Fibroblast of the conjunctiva (primary cell): ENCODE measurements around the gene P2RX5.
"Not testable (repeated sequence)": the region's sequence is repeated elsewhere in the genome, so short reads cannot be mapped to it uniquely, and the experiment has no call there.

Source experiments
- DNase-seq: peaks from one replicate; pipeline ENCODE4 v3.0.0-alpha.2; 2010; ENCODE audit warnings: low read depth

The P2RX5 gene

GRCh38 chr17:3695723-3696411 is at the start of gene P2RX5:
P2RX5 (minus strand) TSS chr17:3696155; CDS start chr17:3696005, 150 bp downstream.
- DNase-seq = no peak

GRCh38 chr17:3745071-3745470 is 49.1 kb upstream of the P2RX5 start:
- DNase-seq = no peak

GRCh38 chr17:3744014-3744413 is 48.1 kb upstream of the P2RX5 start:
- DNase-seq = no peak

GRCh38 chr17:3740611-3741073 is 44.7 kb upstream of the P2RX5 start:
- no peak for DNase-seq

- no peak for DNase-seq
Observed at GRCh38 chr17:3739422-3740124, 43.6 kb upstream of the P2RX5 start.

- DNase-seq = no peak
Observed at GRCh38 chr17:3738562-3739295, 42.8 kb upstream of the P2RX5 start.

GRCh38 chr17:3735515-3735914 is 39.6 kb upstream of the P2RX5 start:
- no peak for DNase-seq

GRCh38 chr17:3734911-3735276 is 38.9 kb upstream of the P2RX5 start:
- DNase-seq = not testable (repeated sequence)

- DNase-seq = no peak
Observed at GRCh38 chr17:3732210-3732621, 36.3 kb upstream of the P2RX5 start.

- DNase-seq = no peak
Observed at GRCh38 chr17:3730881-3731429, 35.0 kb upstream of the P2RX5 start.

- DNase-seq = no peak
Observed at GRCh38 chr17:3729881-3730280, 33.9 kb upstream of the P2RX5 start.

GRCh38 chr17:3728099-3728498 is 32.1 kb upstream of the P2RX5 start:
- not testable (repeated sequence) for DNase-seq

- no peak for DNase-seq
Observed at GRCh38 chr17:3727041-3727440, 31.1 kb upstream of the P2RX5 start.

GRCh38 chr17:3724378-3725077 is 28.6 kb upstream of the P2RX5 start:
- no peak for DNase-seq

GRCh38 chr17:3723556-3724377 is 27.8 kb upstream of the P2RX5 start, which contains the start of gene HASPIN:
HASPIN (plus strand) TSS chr17:3723903; CDS start chr17:3723936, 33 bp downstream.
- DNase-seq = peak; percentile 77

- DNase-seq = no peak
Observed at GRCh38 chr17:3723188-3723555, 27.2 kb upstream of the P2RX5 start.

GRCh38 chr17:3722716-3723115 is 26.8 kb upstream of the P2RX5 start:
- DNase-seq = no peak

- no peak for DNase-seq
Observed at GRCh38 chr17:3719265-3719664, 23.3 kb upstream of the P2RX5 start.

GRCh38 chr17:3718201-3718600 is 22.2 kb upstream of the P2RX5 start:
- DNase-seq = no peak

- no peak for DNase-seq
Observed at GRCh38 chr17:3715296-3715695, 19.3 kb upstream of the P2RX5 start.
